Measurements from ENCODE around the gene RTTN. TPM values are rescaled to one million over a fixed set of nuclear protein-coding genes. Genes with fewer than 3 reads are reported as not detected.

The RTTN gene
- total and polyA plus RNA-seq, 2 of the 13 experiments (the other 11 are each of a cell fraction or from before 2014, with no cell fraction given), result 5.4 to 18.7 TPM

- Histone ChIP-seq H3K36me3 (replicated peaks in 1 of 2; ENCODE audit: control insufficient read depth in 1 of 2, insufficient read depth in 2 of 2, low read length in 2 of 2) (peaks cover 0 to 21% of the 10 kb centered on the region in 2 experiments; a peak in 2 of 5 replicates), H2AFZ (ENCODE audit: low read length) (no peak overlapping the region), H3K79me2 (ENCODE audit: insufficient read depth, low read length) (no peaks in the 10 kb centered on the region), H3K27ac (ENCODE audit: extremely low read length, insufficient read depth, low read length) (no peak overlapping the region), H3K4me3 (replicated peaks in 1 of 3; ENCODE audit: insufficient read depth in 1 of 3, low read depth in 2 of 3, low read length in 3 of 3) (no peak overlapping the region), H3K4me2 (ENCODE audit: low read depth, low read length) (no peak overlapping the region), H3K27me3 (ENCODE audit: control insufficient read depth in 1 of 2, insufficient read depth in 2 of 2, low read length in 2 of 2) (no peaks in the 10 kb centered on the region), H3K4me1 (ENCODE audit: insufficient read depth, low read length) (no peaks in the 10 kb centered on the region), H3K9ac (ENCODE audit: insufficient read depth, low read depth, low read length) (no peak overlapping the region), H3K9me3 (ENCODE audit: low read length) (no peaks in the 10 kb centered on the region), H4K20me1 (ENCODE audit: insufficient read depth, low read length) (no peaks in the 10 kb centered on the region)
- TF ChIP-seq ZBTB44 (CRISPR knock-in tag; IDR thresholded peaks at IDR 0.05), result no peak
- TF ChIP-seq ZNF326 (CRISPR knock-in tag; IDR thresholded peaks at IDR 0.05; ENCODE audit: borderline replicate concordance), result no peak
- TF ChIP-seq ESRRA (CRISPR knock-in tag; IDR thresholded peaks at IDR 0.05; ENCODE audit: low read depth), result no peak
- no peak for TF ChIP-seq SALL2 (CRISPR knock-in tag; IDR thresholded peaks at IDR 0.05)
- TF ChIP-seq MTERF4 (CRISPR knock-in tag; IDR thresholded peaks at IDR 0.05), result no peak
- TF ChIP-seq HMGA1 (CRISPR knock-in tag; conservative IDR thresholded peaks at IDR 0.05), result no peak
- no peak for TF ChIP-seq PHF8 (CRISPR knock-in tag; IDR thresholded peaks at IDR 0.05)
- no peak for TF ChIP-seq ZMAT3 (CRISPR knock-in tag; conservative IDR thresholded peaks at IDR 0.05)
- TF ChIP-seq BRF2 (CRISPR knock-in tag; IDR thresholded peaks at IDR 0.05), result no peak
- TF ChIP-seq ATF3 (CRISPR knock-in tag; IDR thresholded peaks at IDR 0.05), result no peak
- no peak for TF ChIP-seq ZFP1 (CRISPR knock-in tag; IDR thresholded peaks at IDR 0.05)
- TF ChIP-seq HMG20B (CRISPR knock-in tag; conservative IDR thresholded peaks at IDR 0.05), result no peak
- TF ChIP-seq ZFP41 (CRISPR knock-in tag; IDR thresholded peaks at IDR 0.05; ENCODE audit: borderline replicate concordance), result no peak
- no peak for TF ChIP-seq ZMYM2 (CRISPR knock-in tag; IDR thresholded peaks at IDR 0.05)
- no peak for TF ChIP-seq TRIM24 (CRISPR knock-in tag; IDR thresholded peaks at IDR 0.05)
- intact Hi-C loops (cut with micrococcal nuclease; ENCODE audit: unreplicated experiment) (no loop called here), in situ Hi-C loops (cut with HindIII; ENCODE audit: extremely low pct_ligation_motif_present, low pct_unique_long_range_greater_than_20kb) (no loop called here)
- FAIRE-seq (no peak), ATAC-seq (no peak), DNase-seq (ENCODE audit: low spot score) (no peak)
- BruUV-seq (replicated peaks), result no TSS peak
- POLR2A ChIA-PET, result no interaction called here
- CTCF ChIA-PET (ENCODE audit: low intra/inter-chr PET ratio, low total read pairs), result no interaction called here
- 96% methylated on average over 3 of the region's 3 CpGs for WGBS (ENCODE audit: low lambda C conversion rate)
Observed at GRCh38 chr18:70028734-70029133, 176.8 kb downstream of the RTTN start.
